IMR-90 (cell line): ENCODE results near the gene CACNA2D4. TPM values are rescaled to one million over a fixed set of nuclear protein-coding genes. Genes with fewer than 3 reads are reported as not detected.

Experiments used
- ATAC-seq: fragments of 200-7000 bp; cut with Tn5 transposase; 2 replicates; pipeline ENCODE4 v1.9.1; 2020; ENCODE audit warnings: low read depth, mild to moderate bottlenecking, moderate library complexity
- BruUV-seq: library from RNA; stranded (reverse); fragments of 400-500 nt; replicated peaks from 2 replicates; lab custom pipeline; 2021; lab: Mats Ljungman, UMichigan
- CTCF ChIA-PET: fragments of 300-600 bp; formaldehyde crosslinking; extraction: SDS; loops from one replicate; lab custom pipeline; 2021; ENCODE audit warnings: antibody characterized with exemption; lab: Yijun Ruan, JAX
- POLR2A ChIA-PET: fragments of 300-600 bp; sonication (Branson Sonifier 250); formaldehyde crosslinking; loops from one replicate; lab custom pipeline; 2022; ENCODE audit warnings: antibody characterized with exemption; ENCODE audit not compliant: unreplicated experiment; lab: Charles Lee
- DNase-seq: peaks from one replicate; pipeline ENCODE4 v3.0.0; 2013
- H2AFZ ChIP-seq: replicated peaks from 2 replicates; pipeline ENCODE3; 2013; ENCODE audit warnings: low read length, mild to moderate bottlenecking; ENCODE audit not compliant: poor library complexity
- H2AK5ac ChIP-seq: 2 replicates; pipeline ENCODE4 v1.6.1; 2013; ENCODE audit warnings: low read depth, low read length, inconsistent platforms
- H2AK9ac ChIP-seq: replicated peaks from 2 replicates; pipeline ENCODE3; 2013; ENCODE audit warnings: mild to moderate bottlenecking, low read depth, low read length, moderate library complexity; ENCODE audit not compliant: poor library complexity
- H2BK120ac ChIP-seq: 2 replicates; pipeline ENCODE4 v1.6.1; 2013; ENCODE audit warnings: low read depth, low read length, inconsistent platforms
- H2BK15ac ChIP-seq: 3 replicates; pipeline ENCODE4 v1.6.1; 2013; ENCODE audit warnings: low read depth, low read length, inconsistent platforms
- H2BK20ac ChIP-seq: 2 replicates; pipeline ENCODE4 v1.6.1; 2013; ENCODE audit warnings: low read depth, mild to moderate bottlenecking, inconsistent platforms, low read length, moderate library complexity
- H2BK5ac ChIP-seq: 2 replicates; pipeline ENCODE4 v1.6.1; 2013; ENCODE audit warnings: mild to moderate bottlenecking, low read depth, low read length, inconsistent platforms; ENCODE audit not compliant: poor library complexity, severe bottlenecking
- H3K14ac ChIP-seq: replicated peaks from 2 replicates; pipeline ENCODE4 v1.6.1; 2013; ENCODE audit warnings: low read depth, low read length, inconsistent platforms
- H3K18ac ChIP-seq: 2 replicates; pipeline ENCODE4 v1.6.1; 2013; ENCODE audit warnings: low read depth, low read length, control low read depth
- H3K23ac ChIP-seq: 2 replicates; pipeline ENCODE4 v1.6.1; 2013; ENCODE audit warnings: low read depth, low read length, inconsistent platforms
- H3K27ac ChIP-seq: 2 replicates; pipeline ENCODE4 v1.5.1; 2013; ENCODE audit warnings: mild to moderate bottlenecking, control low read depth, low read length; ENCODE audit not compliant: insufficient read depth
- H3K27me3 ChIP-seq: 2 replicates; pipeline ENCODE4 v1.6.1; 2013; ENCODE audit warnings: low read length; ENCODE audit not compliant: control insufficient read depth, insufficient read depth
- H3K36me3 ChIP-seq: 2 replicates; pipeline ENCODE4 v1.6.1; 2013; ENCODE audit warnings: low read length, mixed read lengths; ENCODE audit not compliant: control insufficient read depth, insufficient read depth
- H3K4ac ChIP-seq: 2 replicates; pipeline ENCODE4 v1.6.1; 2013; ENCODE audit warnings: low read depth, low read length, inconsistent platforms
- H3K4me1 ChIP-seq: 2 replicates; pipeline ENCODE4 v1.6.1; 2013; ENCODE audit warnings: low read length, mixed read lengths; ENCODE audit not compliant: control insufficient read depth, insufficient read depth
- H3K4me2 ChIP-seq: 2 replicates; pipeline ENCODE4 v1.6.1; 2013; ENCODE audit warnings: low read depth, mild to moderate bottlenecking, control low read depth, low read length, moderate library complexity
- H3K4me3 ChIP-seq: 2 replicates; pipeline ENCODE4 v1.5.1; 2013; ENCODE audit warnings: low read depth, mild to moderate bottlenecking, control low read depth, low read length, moderate library complexity; ENCODE audit not compliant: insufficient read depth
- H3K56ac ChIP-seq: 2 replicates; pipeline ENCODE4 v1.6.1; 2013; ENCODE audit warnings: low read length, inconsistent platforms; ENCODE audit not compliant: insufficient read depth; ENCODE audit errors: extremely low read depth
- H3K79me1 ChIP-seq, 2 experiments: 2 replicates each; pipeline ENCODE4 v1.6.1; 2013; ENCODE audit warnings: low read length in 2 of 2, inconsistent platforms in 1 of 2, low read depth in 1 of 2
- H3K9ac ChIP-seq: 2 replicates; pipeline ENCODE4 v1.6.1; 2013; ENCODE audit warnings: low read depth, low read length, control low read depth
- H3K9me1 ChIP-seq: 2 replicates; pipeline ENCODE4 v1.6.1; 2013; ENCODE audit warnings: low read length, inconsistent platforms; ENCODE audit not compliant: insufficient read depth
- H3K9me3 ChIP-seq: 2 replicates; pipeline ENCODE4 v1.6.1; 2013; ENCODE audit warnings: low read length; ENCODE audit not compliant: control insufficient read depth, insufficient read depth
- H4K20me1 ChIP-seq: 2 replicates; pipeline ENCODE4 v1.6.1; 2013; ENCODE audit warnings: low read length, inconsistent platforms; ENCODE audit not compliant: insufficient read depth
- H4K5ac ChIP-seq: 2 replicates; pipeline ENCODE4 v1.6.1; 2013; ENCODE audit warnings: mild to moderate bottlenecking, low read depth, low read length, control low read depth
- H4K8ac ChIP-seq, 2 experiments: 2 replicates each; pipeline ENCODE4 v1.6.1; 2013; ENCODE audit warnings: low read depth in 2 of 2, low read length in 2 of 2, control low read depth in 1 of 2, inconsistent platforms in 1 of 2
- H4K91ac ChIP-seq: 2 replicates; pipeline ENCODE4 v1.6.1; 2013; ENCODE audit warnings: low read depth, low read length, inconsistent platforms; ENCODE audit not compliant: insufficient read depth
- CEBPB ChIP-seq: IDR thresholded peaks from 2 replicates; pipeline ENCODE4 v1.6.1; 2012; ENCODE audit warnings: low read depth, low read length, improper control_type of control experiment
- MXI1 ChIP-seq: IDR thresholded peaks from 2 replicates; pipeline ENCODE4 v1.6.1; 2012; ENCODE audit warnings: low read depth, mild to moderate bottlenecking, low read length, moderate library complexity, borderline replicate concordance
- WGBS, 2 experiments: methylation state at CpG; one replicate each; pipeline versions ENCODE4 v1.1.5 to v1.1.7; 2013; ENCODE audit warnings: missing lambda C conversion rate in 2 of 2; ENCODE audit not compliant: insufficient read length in 1 of 2; ENCODE audit errors: extremely low coverage in 2 of 2; 5-methylcytosine and 5-hydroxymethylcytosine counted together
- dilution Hi-C: fragments of 300-500 bp; cut with HindIII; formaldehyde crosslinking; loops from one replicate; pipeline ENCODE4 v1.14.3; 2018; ENCODE audit warnings: low sequenced_read_pairs; ENCODE audit not compliant: unreplicated experiment
- in situ Hi-C: fragments of 300-500 bp; cut with MboI; formaldehyde crosslinking; loops from 3 replicates; pipeline ENCODE4 v1.14.3; 2019; ENCODE audit warnings: low sequenced_read_pairs, inconsistent platforms, mixed read lengths
- intact Hi-C: fragments of 100-400 bp; cut with micrococcal nuclease; formaldehyde crosslinking; loops from 2 replicates; pipeline ENCODE4 v1.10.0; 2022
- polyA plus RNA-seq, 3 experiments: library from polyadenylated mRNA; depleted of rRNA; stranded (reverse); fragments of >200 nt; gene quantifications; 2 replicates each; pipeline ENCODE4 v1.2.3, GENCODE V29; 2012; ENCODE audit warnings: low replicate concordance in 1 of 3
- total RNA-seq: library from RNA; depleted of rRNA; stranded (reverse); fragments of >200 nt; gene quantifications from 2 replicates; pipeline ENCODE4 v1.2.3, GENCODE V29; 2012

Gene CACNA2D4
- total and polyA plus RNA-seq, 2 of the 4 experiments (the other 2 are of a cell fraction), result 0.18 to 0.22 TPM

DNA sequence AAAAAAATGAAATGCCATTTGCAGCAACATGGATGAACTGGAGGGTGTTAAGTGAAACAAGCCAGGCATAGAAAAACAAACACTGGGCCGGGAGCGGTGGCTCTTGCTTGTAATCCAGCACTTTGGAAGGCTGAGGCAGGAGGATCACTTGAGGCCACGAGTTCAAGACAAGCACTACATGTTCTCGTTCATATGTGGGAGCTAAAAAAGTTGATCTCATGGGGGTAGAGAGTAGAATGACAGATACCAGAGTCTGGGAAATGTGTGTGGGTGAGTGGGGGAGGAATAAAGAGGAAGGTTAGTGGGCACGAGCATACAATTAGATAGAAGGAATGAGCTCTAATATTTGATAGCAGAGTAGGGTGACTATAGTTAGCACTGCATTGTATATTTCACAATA is 21.5 kb downstream of the CACNA2D4 start:
- Histone ChIP-seq H3K4me2 (no peak overlapping the region), H4K91ac (no peak overlapping the region), H4K5ac (no peak overlapping the region), H3K9me3 (no peaks in the 10 kb centered on the region; the same call in 1 of the 2 replicates), H3K9ac (no peak overlapping the region), H4K8ac (no peak overlapping the region), H2BK15ac (no peak overlapping the region), H3K36me3 (no peaks in the 10 kb centered on the region), H3K14ac (no peak overlapping the region), H3K4ac (no peak overlapping the region), H4K20me1 (no peaks in the 10 kb centered on the region), H3K27ac (no peak overlapping the region), H3K18ac (no peak overlapping the region), H3K79me1 (no peaks in the 10 kb centered on the region), H2AK5ac (no peak overlapping the region), H2AK9ac (no peak overlapping the region), H3K23ac (no peak overlapping the region), H3K9me1 (no peaks in the 10 kb centered on the region), H2AFZ (no peak overlapping the region), H3K27me3 (no peaks in the 10 kb centered on the region; the same call in none of the 2 replicates), H2BK120ac (no peak overlapping the region), H2BK20ac (no peak overlapping the region), H3K4me1 (no peaks in the 10 kb centered on the region), H3K56ac (no peak overlapping the region), H3K4me3 (no peak overlapping the region), H2BK5ac (no peak overlapping the region)
- dilution Hi-C loops (no loop called here), intact Hi-C loops (loop anchor here (5.0 kb wide), 1 partner anchor 45 kb away; no protein-coding TSS in a partner anchor), in situ Hi-C loops (no loop called here)
- ChIA-PET POLR2A (no interaction called here), CTCF (no interaction called here)
- DNase-seq, result no peak
- TF ChIP-seq MXI1 (no peak), CEBPB (peak; percentile 28; the same call in 1 of the 2 replicates)
- BruUV-seq, result no TSS peak
- 34% methylated on average over 2 of the region's 5 CpGs; no CpG with 5 or more reads in 1 of the 2 experiments for WGBS, 2 experiments
- ATAC-seq, result no peak
